LHCN-M2 (cell line): ENCODE results near the gene BMP5. TPM values are rescaled to one million over a fixed set of nuclear protein-coding genes. Genes with fewer than 3 reads are reported as not detected.

Experiments used
- DNase-seq: peaks from one replicate; pipeline ENCODE4 v3.0.0-alpha.2; 2012; ENCODE audit warnings: low read depth
- total RNA-seq: library from RNA; depleted of rRNA; stranded (reverse); fragments of >200 nt; gene quantifications from 2 replicates; pipeline ENCODE4 v1.2.3, GENCODE V29; 2014

The BMP5 gene
- total RNA-seq, 1 experiment from 2014 or later, result not detected

DNA sequence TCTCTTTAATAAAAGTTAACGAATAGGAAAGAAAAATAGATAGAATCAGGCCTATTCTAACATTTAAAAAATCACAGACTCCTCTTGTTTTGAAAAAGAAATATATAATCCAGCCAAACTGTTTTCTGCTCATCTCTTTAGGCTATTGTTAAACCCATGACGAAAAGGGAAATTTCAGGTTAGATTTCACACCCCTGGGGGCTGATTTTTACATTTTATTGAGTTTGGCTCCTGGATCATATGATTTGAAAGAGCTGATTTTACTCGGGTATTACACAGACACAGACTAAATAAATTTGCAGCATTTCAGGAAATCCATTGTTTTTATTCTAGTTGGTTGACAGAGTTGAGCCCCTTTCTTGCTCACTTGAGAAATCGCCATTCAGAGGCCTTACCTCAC, 160.6 kb downstream of the BMP5 start:
- no peak for DNase-seq

DNA sequence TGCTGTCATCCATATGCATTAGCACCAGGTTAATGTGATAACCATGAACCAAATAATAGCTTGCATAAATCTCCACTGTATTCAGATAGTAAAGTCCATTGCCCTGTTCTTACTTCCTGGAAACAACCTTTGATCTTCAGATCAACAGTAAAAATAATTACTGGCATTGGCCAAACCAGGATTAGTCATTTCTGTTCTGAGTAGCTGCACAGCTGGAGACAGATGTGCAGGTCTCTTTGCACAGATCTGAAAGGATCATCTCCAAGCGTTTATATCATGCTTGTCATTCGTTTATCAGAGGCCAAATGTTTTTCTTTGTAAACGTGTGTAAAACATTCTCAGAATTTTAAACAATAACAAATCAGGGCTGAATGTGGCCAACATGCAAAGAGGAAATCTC, 162.0 kb downstream of the BMP5 start:
- DNase-seq, result peak; percentile 5

DNA sequence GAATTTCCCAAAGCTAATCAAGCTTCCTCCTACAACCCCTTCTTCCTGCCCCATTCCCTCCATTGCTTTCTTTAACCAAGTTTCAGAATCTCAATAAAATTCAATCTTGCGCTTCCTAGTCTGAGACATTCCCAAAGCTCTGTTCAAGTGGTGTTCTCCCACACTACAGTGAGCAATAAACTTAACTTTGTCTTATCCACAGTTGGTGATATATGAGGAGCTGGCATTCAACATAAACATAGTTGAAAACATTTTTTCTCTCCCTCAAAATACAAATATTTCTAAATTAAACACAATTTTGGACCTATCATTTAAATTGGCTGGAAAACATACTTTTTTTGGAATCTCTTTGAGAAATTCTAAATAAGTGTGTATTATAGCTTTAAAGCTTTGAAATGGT, 166.7 kb downstream of the BMP5 start:
- DNase-seq, result no peak

DNA sequence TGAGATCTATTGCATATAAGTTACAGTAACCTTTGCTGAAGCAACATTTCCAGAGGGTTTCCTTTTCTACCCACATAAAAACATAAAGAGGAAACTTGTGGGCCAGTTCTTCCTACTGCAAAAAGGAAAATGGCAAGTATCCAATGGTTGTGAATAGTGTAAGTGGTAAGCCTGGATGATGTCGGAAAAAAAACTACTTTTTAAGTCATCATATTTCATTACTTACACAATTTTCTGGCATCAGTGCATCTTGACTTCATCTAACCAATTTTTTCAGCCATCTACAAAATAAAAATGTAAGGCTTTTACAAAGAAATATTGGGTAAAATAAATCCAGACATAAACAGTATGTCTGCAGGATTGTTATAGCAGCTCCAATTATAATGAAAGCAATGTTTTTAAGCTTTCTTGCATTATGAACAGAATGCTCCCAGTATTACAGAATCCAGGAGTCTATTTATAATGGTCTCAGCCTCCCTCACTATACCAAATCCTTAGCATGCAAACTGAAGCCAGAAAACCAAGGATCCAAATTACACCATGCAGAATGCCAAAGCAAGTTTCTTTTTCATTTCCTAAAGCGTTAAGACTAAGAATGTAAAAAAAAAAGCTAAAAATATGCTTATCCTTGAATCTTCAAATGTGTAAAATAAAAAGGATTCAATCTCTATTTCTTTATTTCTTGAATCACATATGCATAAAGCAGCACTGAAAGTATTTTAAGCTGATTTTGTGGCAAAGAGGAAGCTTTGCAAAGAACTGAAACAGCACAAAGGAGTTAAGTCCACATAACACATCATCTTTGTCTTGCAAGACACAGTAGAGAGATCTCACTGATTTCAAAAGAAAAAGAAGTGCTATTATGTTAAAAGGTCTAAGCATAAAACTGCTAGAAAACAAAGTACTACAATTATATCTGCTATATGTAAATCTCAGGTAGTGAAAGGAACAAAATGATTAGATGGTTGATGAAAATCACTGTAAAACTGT, 169.6 kb downstream of the BMP5 start:
- DNase-seq, result no peak

DNA sequence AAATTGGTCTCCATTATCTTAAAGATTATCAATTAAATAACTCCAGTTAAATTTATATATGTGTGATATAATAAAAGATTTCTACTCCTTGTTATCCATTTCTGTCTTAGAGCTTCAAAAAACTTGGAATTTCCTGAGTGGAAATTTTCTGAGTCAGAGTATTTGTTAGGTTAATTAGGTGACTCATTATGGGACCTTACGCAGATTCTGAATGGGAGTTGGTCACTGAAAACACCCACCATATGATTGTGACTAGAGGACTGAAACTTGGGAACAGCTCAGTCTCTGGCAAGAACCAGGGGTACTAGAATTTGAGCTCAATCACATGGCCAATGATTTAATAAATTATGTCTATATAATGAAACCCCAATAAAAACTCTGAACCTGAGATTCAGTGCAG, 171.0 kb downstream of the BMP5 start:
- peak; percentile 5 for DNase-seq
